Panc1 (cell line): Measurements from ENCODE around the gene ATL2.

Experiments
- CTCF ChIP-seq: fragments of 450-650 bp; IDR thresholded peaks from 2 replicates; pipeline ENCODE4 v1.5.1; 2017; ENCODE audit warnings: mild to moderate bottlenecking
- POLR2AphosphoS5 ChIP-seq: IDR thresholded peaks from 2 replicates; pipeline ENCODE4 v1.6.1; 2012; ENCODE audit warnings: mild to moderate bottlenecking, low read depth, low read length, moderate library complexity
- REST ChIP-seq, 2 experiments: IDR thresholded peaks; 2 replicates each; pipeline ENCODE4 v1.6.1; 2011 to 2012; ENCODE audit warnings: low read depth in 2 of 2, control low read depth in 1 of 2, low read length in 1 of 2, mild to moderate bottlenecking in 1 of 2, moderate library complexity in 1 of 2; ENCODE audit not compliant: insufficient read depth in 1 of 2
- TCF7L2 ChIP-seq: IDR thresholded peaks from 2 replicates; pipeline ENCODE4 v1.6.1; 2011; ENCODE audit warnings: mild to moderate bottlenecking, low read depth, low read length, inconsistent platforms

- TF ChIP-seq CTCF (no peak), REST (IDR thresholded peaks at IDR 0.05; ENCODE audit: insufficient read depth in 1 of 2, low read depth in 2 of 2, low read length in 1 of 2) (no peak), POLR2AphosphoS5 (no peak), TCF7L2 (no peak)
These were observed 109.7 kb downstream of the ATL2 start for GRCh38 chr2:38267270-38267925.
